GF-D8 (cell line): ENCODE measurements around the gene SGMS1.
A peak's percentile ranks its signal among the peaks of the same experiment; 100 is the strongest.
"Not testable (repeated sequence)": the region's sequence is repeated elsewhere in the genome, so short reads cannot be mapped to it uniquely, and the experiment has no call there.

Experiments
- DNase-seq: peaks from one replicate; lab custom pipeline; 2025; lab: John Stamatoyannopoulos, UW

The SGMS1 gene

DNA sequence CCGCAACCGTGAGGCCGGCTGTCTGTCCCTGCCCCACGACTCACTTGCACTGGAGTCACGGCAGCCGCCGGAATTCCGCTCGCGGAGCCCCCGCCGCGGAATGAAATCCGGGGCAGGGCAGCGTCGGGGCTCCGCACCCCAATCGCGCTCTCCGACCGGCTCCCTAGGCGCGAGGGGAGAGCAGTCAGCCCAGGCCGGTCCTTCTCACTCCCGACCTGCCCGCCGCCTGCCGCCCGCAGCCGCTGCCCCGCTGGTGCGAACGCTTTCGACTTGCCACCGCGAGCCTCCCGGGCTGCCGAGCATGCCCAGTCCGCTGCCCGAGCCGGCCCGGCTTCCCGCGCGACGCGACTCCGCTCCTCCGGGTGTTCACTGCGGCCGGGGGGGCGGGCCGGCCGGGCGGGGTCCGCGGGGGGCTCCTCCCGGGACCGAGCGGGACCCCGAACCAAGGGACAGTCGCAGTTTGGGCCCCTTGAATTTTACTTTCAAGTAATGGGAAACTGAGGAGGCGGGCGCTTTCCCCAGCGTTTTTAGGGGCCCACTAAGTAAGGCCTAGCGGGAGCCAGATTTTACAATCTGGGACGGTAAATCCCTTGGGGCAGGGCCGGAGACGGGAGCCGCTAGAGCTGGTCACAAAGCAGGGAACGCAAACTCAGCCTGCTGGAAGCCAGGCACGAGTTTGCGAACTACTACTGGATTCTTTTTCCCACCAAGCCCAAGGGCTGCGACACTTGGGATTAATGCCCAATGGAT lies at the start of gene SGMS1:
TSS of gene SGMS1 (minus strand) at position 294 of the 750 bp plus-strand sequence. CDS start 279,842 bp downstream, outside the sequence.
- peak; percentile 73 for DNase-seq

DNA sequence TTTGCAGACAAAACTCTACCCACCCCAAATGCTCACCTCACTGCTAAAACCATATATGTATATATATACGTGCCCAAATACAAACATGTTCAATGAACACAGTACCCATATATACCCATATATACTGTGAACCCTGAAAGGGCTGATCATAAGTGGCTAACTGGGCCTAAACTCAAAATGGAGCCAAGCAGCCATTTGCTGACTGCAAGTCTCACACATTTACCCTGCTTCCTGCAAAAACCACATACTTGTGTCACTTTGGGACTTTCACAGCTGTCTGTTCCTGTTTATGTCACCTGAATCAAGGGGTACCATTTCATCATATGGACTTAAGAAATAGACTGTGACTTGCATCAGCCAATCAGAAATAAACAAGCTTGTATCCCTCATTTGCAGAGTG lies 48.4 kb upstream of the SGMS1 start:
- peak; percentile 53 for DNase-seq

DNA sequence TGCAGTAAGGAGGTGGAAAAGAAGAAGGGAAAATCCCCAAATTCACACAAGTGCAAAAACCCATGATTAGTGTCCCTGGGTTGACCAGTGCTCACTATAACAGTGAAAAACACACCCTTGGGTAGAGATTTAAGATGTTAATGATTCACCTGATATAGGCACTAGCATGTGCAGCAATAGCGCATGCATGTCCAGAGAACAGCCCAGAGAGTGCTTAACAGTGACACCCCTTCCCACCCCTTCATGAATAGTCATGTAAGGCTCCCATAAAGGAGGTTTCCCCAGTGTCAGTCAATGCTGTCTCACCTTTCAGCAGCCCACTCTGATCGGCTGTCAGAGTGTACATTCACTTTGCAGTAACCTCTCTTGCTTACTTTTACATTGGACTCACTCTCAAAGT lies 47.9 kb upstream of the SGMS1 start:
- DNase-seq = not testable (repeated sequence)

DNA sequence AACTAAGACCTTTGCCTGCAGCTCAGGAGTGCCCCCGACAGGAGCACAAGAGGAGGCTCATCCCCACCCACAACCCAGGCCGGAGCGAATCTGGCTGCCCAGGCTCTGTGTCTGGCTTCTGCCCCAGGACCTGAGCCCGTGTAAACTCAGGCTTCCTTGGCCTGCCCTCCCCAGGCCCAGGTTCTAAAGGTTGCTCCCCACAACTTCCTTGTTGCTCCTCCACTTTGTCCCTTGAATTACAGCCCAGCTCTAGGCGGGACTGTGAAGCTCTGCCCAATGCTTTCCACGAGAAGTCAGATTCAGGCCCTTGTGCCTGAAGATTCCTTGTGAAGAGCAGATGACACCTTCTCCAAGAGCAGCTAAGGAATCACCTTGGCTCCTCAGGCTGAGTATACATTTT lies 46.2 kb upstream of the SGMS1 start:
- not testable (repeated sequence) for DNase-seq

DNA sequence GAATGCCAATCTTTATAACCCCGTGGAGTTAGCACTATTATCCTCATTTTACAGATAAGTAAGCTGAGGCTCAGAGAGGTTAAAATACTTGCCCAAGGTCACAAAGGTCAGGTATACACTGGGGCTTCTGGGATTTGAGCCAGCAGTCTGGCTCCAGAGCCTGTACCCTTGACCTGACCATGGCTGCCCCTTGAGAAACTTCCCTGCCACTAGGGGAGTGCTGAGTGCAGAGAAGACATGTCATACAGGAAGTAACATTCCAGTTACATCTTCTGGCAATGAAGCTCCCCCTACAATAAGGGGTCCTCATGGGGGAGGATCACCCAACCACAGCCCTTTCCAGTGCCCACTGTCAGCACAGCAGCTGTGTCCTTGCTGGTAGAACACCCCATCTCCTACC lies 43.6 kb upstream of the SGMS1 start:
- not testable (repeated sequence) for DNase-seq

DNA sequence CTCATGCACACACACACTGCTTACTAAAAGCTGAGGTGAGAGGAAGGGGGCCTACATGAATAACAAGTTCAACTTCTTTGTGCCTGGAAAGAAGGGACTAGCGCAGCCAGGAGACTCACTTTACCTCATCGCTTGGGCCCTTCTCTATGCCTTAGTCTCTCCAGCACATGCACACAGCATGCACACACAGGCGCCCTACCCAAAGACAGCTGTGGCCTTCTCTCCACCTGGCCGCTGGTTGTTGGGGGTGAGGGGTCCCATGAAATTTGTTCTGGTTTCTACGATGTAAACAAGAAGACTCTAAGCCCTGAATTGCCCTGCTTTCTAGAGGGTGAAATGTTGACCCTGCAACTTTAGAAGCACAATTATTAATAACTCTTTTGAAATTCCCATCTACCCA lies 38.7 kb upstream of the SGMS1 start:
- not testable (repeated sequence) for DNase-seq

DNA sequence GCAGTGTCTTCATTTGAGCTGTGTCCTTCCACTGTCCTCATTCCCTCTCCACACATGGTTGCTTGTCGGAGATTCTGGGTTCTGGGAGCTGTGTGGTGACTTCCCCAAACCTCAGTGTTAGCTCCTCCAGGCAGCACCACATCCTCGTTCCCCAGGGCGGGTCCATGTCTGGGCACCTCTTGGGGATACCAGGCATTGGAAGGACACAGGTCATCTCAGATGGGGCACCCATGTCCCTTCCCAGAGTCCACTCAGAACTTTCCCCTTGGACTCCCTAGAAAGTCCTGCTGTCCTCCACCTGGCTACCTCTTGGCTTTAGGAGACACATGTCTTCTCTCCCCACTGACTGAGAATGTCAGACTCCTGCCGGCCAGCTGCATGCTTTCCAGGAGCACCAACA lies 37.8 kb upstream of the SGMS1 start:
- DNase-seq = not testable (repeated sequence)

DNA sequence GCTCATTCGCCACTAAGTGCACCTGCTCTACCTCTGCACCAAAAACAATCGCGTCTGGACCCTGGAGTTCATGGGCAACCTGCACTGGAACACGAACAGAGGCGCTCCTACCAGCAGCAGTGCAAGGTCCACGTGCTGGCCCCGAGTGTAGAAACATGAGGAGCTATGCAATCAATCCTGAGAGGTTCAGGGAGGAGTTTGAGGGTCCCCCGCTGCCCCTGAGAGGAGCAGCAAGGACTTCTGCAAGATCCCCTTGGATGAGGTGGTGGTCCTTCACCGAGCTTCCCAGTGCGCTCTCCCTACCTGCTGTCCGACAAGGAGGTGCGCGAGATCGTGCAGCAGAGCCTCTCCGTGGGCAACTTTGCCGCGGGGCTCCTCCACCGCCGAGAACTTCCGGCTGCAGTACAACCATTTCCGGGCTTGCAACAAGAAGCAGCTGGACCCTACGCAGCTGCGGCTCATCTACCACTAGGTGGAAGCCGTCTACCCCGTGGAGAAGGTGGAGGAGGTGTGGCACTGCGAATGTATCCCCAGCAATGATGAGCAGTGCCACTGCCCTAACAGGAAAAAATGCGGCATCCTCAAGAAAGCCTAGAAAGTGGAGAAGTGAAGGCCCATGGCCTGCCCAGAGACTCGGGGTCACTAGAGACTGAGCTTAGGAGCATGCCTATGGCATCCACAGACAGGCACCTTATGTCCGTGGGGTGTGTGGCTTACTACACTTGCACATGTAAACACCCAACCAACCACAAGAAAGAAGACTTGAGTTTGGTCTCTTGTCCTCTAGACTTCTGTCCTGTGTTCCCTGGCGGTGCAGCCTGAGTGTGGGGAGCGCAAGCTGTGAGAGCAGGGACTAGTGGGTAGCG lies 36.3 kb upstream of the SGMS1 start:
- peak; percentile 39 for DNase-seq

DNA sequence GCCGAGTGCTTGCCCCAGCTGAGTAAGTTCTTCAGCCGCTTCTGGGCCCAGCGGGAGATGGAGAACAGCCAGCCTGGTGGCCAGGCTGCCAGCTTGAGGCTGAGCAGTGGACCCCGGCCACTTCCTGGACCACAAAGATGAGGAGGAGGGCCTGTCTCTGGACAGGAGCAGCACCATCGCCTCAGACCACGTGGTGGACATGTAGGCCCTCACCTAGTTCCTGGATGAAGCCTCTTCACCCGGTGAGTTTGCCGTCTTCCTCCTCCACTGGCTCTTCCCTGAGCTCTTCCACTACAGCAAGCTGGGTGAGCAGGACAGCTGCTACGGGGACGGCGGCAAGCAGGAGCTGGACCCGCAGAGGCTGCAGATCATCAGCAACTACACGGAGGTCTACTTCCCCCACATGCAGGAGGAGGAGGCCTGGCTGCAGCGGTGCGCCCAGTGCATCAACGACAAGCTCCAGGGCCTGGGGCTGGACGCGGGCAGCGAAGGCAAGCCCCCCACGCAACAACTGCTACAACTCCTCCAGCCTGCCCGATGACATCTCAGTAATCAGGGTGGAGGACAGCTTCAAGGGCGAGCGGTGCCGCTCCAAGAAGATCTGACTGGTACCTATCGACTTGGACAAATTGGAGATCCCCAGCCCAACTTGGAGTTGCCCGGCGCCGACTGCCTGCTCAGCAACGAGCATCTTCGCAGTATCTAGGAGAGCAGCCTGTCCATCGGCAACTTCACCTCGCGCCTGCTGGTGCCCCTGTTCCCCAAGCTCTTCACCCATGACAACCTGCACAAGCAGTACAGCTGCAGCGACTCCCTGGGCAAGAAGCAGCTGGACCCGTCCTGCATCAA lies 35.5 kb upstream of the SGMS1 start:
- DNase-seq = not testable (repeated sequence)

DNA sequence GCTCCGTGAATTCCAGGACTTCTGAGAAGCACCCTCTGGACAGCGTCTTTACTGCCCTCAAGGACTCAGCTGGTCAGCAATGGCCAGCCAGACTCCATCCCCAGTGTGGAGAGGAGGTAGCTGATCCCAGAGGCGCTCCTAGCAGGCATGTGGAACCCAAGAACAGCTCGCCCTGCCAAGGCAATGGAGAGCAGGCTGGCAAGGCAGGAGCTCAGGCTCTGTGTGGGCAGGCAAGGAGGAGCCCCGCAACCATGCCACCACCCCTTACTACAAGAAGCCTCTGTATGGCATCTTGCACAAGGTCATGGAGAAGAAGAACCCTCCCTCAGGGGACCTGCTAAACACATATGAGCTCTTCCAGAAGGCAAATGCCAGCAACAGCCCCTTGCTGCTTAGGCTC lies 34.4 kb upstream of the SGMS1 start:
- DNase-seq = no peak

DNA sequence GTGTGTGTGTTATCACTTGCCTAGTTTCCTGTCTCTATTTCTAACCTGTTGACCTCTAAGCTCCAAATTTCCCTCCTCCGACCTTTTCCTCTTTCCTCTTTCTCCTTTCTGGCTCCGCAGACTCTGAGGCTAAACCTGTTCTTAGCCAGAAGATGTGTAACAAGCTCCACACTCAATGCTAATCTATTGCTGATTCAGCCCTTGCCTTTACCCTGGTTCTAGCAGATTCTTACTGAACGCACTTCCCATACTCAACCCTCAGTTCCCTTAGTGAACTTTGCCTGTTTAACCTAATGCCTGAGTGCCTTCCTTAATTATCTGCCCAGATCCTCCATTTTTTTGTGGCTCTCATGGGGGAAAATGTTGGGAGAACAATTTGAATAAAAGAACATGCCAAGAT lies 30.0 kb upstream of the SGMS1 start:
- DNase-seq = no peak

DNA sequence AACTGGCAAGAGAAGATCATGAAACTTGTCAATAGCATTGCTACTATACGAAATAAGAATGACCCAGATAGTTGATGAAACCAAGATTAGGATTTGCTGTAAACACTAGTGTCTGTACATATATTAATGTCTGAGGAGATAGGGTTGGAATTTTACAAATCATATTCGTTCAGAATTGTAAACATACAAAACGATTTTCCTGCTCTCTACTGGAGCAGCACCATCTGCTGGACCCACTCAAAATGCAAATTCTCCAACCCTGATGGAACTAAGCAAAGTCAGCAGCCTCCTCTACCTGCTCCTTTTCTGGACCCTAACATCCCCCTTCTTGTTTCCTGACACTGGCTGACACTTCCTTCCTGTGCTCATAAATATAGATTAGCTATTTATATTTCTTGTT lies 29.4 kb upstream of the SGMS1 start:
- DNase-seq = no peak

DNA sequence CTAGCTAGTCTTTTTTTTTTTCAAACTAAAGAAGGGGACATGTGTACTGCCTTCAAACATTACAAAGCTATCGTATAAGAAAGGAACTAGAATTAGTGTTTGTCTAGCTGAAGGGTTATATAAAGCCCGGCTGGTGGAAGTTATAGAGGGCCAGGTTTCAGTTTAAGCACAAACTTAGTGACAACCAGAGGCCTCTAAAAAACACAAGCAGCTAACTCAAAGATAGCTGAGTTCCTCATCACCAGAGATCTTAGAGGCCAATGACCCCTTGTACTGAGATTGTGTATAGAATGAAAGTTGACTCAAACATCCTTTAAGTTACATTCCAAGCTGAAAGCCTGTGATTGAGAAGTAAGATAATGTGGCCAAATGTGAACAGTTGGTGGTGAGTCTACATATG lies 28.1 kb upstream of the SGMS1 start:
- DNase-seq = no peak

DNA sequence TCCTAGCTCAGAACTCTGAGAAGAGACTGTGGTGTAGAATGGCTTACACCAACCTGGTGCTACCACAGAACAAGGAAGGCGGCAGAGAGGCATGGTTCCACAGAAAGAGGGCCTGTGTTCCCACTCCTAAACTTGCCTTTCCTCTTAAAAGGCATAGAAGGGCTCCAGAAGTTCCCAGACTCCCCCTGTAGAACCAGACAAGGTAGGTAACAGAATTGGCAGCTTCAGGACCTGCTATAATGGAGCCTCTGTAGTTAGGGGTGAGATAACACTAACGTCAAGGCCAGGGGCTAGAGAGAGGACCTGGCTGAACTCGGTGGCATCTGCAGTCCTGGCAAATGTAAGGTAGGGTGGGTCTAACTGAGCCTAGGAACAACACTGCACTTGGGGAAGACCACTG lies 26.7 kb upstream of the SGMS1 start:
- no peak for DNase-seq

DNA sequence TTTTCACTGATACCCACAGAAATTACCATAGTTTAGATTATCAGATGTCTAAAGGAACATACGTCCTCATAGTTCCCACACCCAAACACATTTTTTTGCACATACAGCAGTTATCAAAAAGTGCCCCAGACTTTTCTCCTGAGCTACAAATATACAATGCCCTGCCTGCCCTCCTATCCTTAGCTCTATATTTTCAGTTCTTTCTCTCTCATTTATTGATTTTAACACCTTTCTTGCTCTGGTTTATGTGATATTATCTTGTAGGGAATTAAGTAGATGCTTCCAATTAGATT lies 25.1 kb upstream of the SGMS1 start:
- DNase-seq = no peak

DNA sequence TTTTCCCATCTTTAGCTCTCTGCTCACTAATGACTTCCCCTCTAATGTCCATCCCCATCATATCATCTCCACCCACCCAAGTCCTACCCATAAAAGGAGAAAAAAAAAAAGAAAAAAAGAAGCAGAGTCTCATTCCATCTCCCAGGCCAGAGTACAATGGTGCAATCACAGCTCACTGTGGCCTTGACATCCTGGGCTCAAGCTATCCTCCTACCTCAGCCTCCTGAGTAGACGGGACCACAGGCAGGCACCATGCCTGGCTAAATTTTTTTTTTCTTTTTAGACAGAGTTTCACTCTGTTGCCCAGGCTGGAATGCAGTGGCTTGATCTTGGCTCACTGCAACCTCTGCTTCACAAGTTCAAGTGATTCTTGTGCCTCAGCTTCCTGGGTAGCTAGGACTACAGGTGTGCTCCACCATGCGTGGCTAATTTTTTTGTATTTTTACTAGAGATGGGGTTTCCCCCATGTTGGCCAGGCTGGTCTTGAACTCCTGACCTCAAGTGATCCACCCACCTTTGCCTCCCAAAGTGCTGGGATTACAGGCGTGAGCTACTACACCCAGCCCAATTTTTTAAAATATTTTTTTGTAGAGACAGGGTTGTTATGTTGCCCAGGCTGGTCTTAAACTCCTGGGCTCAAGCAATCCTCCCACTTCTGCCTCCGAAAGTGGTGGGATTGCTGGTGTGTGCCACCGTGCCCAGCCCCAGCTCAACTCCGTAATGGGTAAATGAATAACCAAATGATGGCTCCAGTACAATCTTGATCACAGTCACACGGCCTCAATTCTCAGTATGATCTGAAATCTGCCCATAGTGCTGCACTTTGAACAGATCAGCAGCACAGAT lies 24.6 kb upstream of the SGMS1 start:
- DNase-seq = no peak

DNA sequence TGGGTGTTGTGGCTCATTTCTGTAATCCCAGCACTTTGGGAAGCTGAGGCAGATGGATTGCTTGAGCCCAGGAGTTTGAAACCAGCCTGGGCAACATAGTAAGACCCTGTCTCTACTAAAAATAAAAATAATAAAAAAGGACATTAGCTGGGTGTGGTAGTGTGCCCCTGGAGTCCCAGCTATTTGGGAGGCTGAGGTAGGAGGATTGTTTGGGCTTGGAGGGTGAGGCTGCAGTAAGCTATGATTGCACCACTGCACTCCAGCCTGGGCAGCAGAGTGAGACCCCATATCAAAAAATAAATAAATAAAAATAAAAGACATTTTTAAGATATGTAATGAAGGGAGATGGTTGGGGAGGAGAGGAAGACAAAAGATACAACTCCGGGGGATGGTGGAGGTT lies 23.6 kb upstream of the SGMS1 start:
- not testable (repeated sequence) for DNase-seq

DNA sequence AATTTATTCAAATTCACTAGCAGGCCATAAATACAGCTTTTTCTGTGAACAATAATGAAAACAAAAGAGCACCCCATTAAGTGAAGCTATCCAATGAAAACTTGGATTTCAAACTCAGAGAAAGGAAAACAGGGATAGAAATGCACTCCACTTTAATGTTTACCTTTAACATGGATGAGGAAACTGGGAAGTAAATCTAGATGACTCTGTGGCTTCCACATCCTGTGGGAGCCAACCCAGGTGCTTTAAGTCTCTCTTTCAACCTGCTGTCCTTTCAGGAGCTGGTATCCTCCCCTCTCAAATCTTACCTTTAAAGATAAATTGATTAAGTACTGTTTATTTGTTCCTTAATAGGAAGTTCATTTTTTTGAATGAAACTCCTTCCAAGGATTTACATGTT lies 21.5 kb upstream of the SGMS1 start:
- DNase-seq = no peak

DNA sequence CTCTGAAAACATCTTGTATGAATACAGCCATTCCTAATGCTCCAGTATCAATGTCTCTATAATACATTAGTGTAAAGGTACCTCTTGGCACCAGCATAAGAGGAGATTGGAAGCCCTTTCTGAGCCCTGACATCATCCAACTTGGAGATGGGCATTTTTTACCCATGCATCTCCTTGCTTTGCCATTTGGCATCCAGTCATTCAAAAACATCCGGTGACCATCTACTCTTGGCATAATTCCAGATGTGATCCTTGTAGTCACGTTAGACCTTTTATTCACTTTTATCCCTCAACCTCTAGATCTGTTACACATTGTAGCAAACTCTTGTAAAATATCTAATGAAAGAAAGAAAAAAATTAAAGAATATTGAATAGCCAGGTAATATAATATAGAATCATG lies 17.9 kb upstream of the SGMS1 start:
- DNase-seq = no peak

DNA sequence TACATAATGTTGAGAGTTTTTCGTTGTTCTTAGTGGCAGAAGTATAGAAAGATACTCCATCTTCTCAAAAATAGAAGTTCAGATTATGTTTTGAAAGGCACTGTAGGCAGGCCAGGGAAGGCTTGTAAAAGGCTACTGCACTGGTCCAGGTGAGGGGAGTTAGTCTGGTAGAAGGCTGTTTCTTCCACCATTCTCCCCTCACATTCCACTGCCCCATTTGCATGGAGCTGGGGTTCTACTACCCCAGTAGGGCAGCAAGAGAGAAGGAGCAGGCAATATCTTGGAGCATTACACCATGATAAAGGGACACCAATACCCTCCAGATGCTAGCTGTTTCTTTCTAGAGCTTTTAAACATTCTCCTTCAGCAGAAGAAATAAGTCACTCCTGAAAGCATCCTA lies 16.5 kb upstream of the SGMS1 start:
- no peak for DNase-seq
